GM19397 (cell line): ENCODE measurements around the gene PCSK6.
"Not testable (repeated sequence)": the region's sequence is repeated elsewhere in the genome, so short reads cannot be mapped to it uniquely, and the experiment has no call there.

Source experiments
- ATAC-seq: cut with Tn5 transposase; IDR thresholded peaks from one replicate; pipeline ENCODE4 v1.9.1; 2021; ENCODE audit warnings: mild to moderate bottlenecking, moderate library complexity; ENCODE audit not compliant: unreplicated experiment

PCSK6 gene

GRCh38 chr15:101463696-101464095 is 25.8 kb downstream of the PCSK6 start:
- ATAC-seq: not testable (repeated sequence)

GRCh38 chr15:101463270-101463669 is 26.2 kb downstream of the PCSK6 start:
- ATAC-seq: no peak

- ATAC-seq: no peak
These were observed 28.4 kb downstream of the PCSK6 start for GRCh38 chr15:101461097-101461496.

- no peak for ATAC-seq
These were observed 29.8 kb downstream of the PCSK6 start for GRCh38 chr15:101459579-101460300.

- ATAC-seq: no peak
These were observed 30.5 kb downstream of the PCSK6 start for GRCh38 chr15:101458908-101459578.

- ATAC-seq: no peak
These were observed 31.2 kb downstream of the PCSK6 start for GRCh38 chr15:101458158-101458900.

GRCh38 chr15:101457696-101458095 is 31.8 kb downstream of the PCSK6 start:
- ATAC-seq: no peak

GRCh38 chr15:101456057-101456739 is 33.3 kb downstream of the PCSK6 start:
- no peak for ATAC-seq

- ATAC-seq: no peak
These were observed 34.0 kb downstream of the PCSK6 start for GRCh38 chr15:101455291-101456025.

GRCh38 chr15:101454781-101455180 is 34.7 kb downstream of the PCSK6 start:
- not testable (repeated sequence) for ATAC-seq

GRCh38 chr15:101454365-101454764 is 35.1 kb downstream of the PCSK6 start:
- no peak for ATAC-seq

GRCh38 chr15:101453123-101454120 is 36.1 kb downstream of the PCSK6 start:
- no peak for ATAC-seq

- ATAC-seq: no peak
These were observed 36.9 kb downstream of the PCSK6 start for GRCh38 chr15:101452572-101452971.

GRCh38 chr15:101451846-101452245 is 37.7 kb downstream of the PCSK6 start:
- ATAC-seq: no peak

GRCh38 chr15:101451266-101451799 is 38.2 kb downstream of the PCSK6 start:
- no peak for ATAC-seq

- no peak for ATAC-seq
These were observed 38.9 kb downstream of the PCSK6 start for GRCh38 chr15:101450403-101451265.

GRCh38 chr15:101449471-101450402 is 39.8 kb downstream of the PCSK6 start:
- no peak for ATAC-seq
